OCI-LY7 (cell line): ENCODE measurements around the gene FNDC3B. TPM values are rescaled to one million over a fixed set of nuclear protein-coding genes. Genes with fewer than 3 reads are reported as not detected.

Source experiments
- BruUV-seq: library from RNA; stranded (reverse); fragments of 400-500 nt; replicated peaks from 2 replicates; lab custom pipeline; 2021; lab: Mats Ljungman, UMichigan
- CTCF ChIA-PET: fragments of 300-600 bp; sonication (Branson Sonifier 250); formaldehyde crosslinking; loops from one replicate; lab custom pipeline; 2022; ENCODE audit warnings: antibody characterized with exemption; ENCODE audit not compliant: unreplicated experiment; lab: Charles Lee
- POLR2A ChIA-PET: fragments of 300-600 bp; sonication (Branson Sonifier 250); formaldehyde crosslinking; loops from one replicate; lab custom pipeline; 2022; ENCODE audit warnings: antibody characterized with exemption; lab: Charles Lee
- DNase-seq: peaks from one replicate; pipeline ENCODE4 v3.0.0-alpha.2; 2015; ENCODE audit warnings: low spot score
- H2AFZ ChIP-seq: fragments of 200-600 bp; sonication (generic), shearing (Covaris generic); 2 replicates; pipeline ENCODE4 v1.6.1; 2014; ENCODE audit warnings: mild to moderate bottlenecking, antibody characterized with exemption, low read length, moderate library complexity
- H3K27ac ChIP-seq: fragments of 200-600 bp; sonication (generic); 2 replicates; pipeline ENCODE4 v1.5.1; 2014; ENCODE audit warnings: mixed run types, low read depth, mild to moderate bottlenecking, moderate library complexity, low read length, inconsistent platforms; ENCODE audit not compliant: poor library complexity, severe bottlenecking
- H3K36me3 ChIP-seq: fragments of 200-600 bp; sonication (generic); 2 replicates; pipeline ENCODE4 v1.6.1; 2014; ENCODE audit warnings: mild to moderate bottlenecking, antibody characterized with exemption, low read length, moderate library complexity, mixed read lengths; ENCODE audit not compliant: insufficient read depth
- H3K4me1 ChIP-seq: fragments of 200-600 bp; sonication (generic); 2 replicates; pipeline ENCODE4 v1.5.1; 2014; ENCODE audit warnings: mild to moderate bottlenecking, low read length; ENCODE audit not compliant: insufficient read depth, poor library complexity, severe bottlenecking
- H3K4me2 ChIP-seq: fragments of 200-600 bp; sonication (generic); 2 replicates; pipeline ENCODE4 v1.6.1; 2014; ENCODE audit warnings: mild to moderate bottlenecking, low read length
- H3K4me3 ChIP-seq: fragments of 200-600 bp; sonication (generic); 2 replicates; pipeline ENCODE4 v1.5.1; 2014; ENCODE audit warnings: mild to moderate bottlenecking, low read depth, low read length; ENCODE audit not compliant: poor library complexity, severe bottlenecking
- H3K79me2 ChIP-seq: fragments of 200-600 bp; sonication (generic); 2 replicates; pipeline ENCODE4 v1.6.1; 2016; ENCODE audit warnings: low read depth, mild to moderate bottlenecking, low read length, moderate library complexity, mixed read lengths; ENCODE audit not compliant: insufficient read depth
- H3K9me2 ChIP-seq: fragments of 200-600 bp; sonication (generic); 2 replicates; pipeline ENCODE4 v1.6.1; 2016; ENCODE audit warnings: mild to moderate bottlenecking, low read length, mixed read lengths; ENCODE audit not compliant: insufficient read depth
- H3K9me3 ChIP-seq: fragments of 200-600 bp; sonication (generic); 2 replicates; pipeline ENCODE4 v1.6.1; 2014; ENCODE audit warnings: mild to moderate bottlenecking, mixed run types, low read length, mixed read lengths
- H4K20me1 ChIP-seq: fragments of 200-600 bp; sonication (generic); 2 replicates; pipeline ENCODE4 v1.6.1; 2014; ENCODE audit warnings: mild to moderate bottlenecking, antibody characterized with exemption, low read length, moderate library complexity, mixed read lengths; ENCODE audit not compliant: insufficient read depth
- CTCF ChIP-seq: fragments of 200-600 bp; sonication (generic); conservative IDR thresholded peaks from 2 replicates; pipeline ENCODE4 v1.5.1; 2014; ENCODE audit warnings: mild to moderate bottlenecking, antibody characterized with exemption, low read length, moderate library complexity, mixed read lengths
- EZH2phosphoT487 ChIP-seq: fragments of 200-600 bp; sonication (generic); IDR thresholded peaks from 2 replicates; pipeline ENCODE4 v1.6.1; 2018; ENCODE audit warnings: low read depth, borderline replicate concordance, mild to moderate bottlenecking, mixed run types, antibody characterized with exemption, low read length, moderate library complexity, mixed read lengths
- intact Hi-C: fragments of 100-400 bp; cut with micrococcal nuclease; formaldehyde crosslinking; loops from one replicate; pipeline ENCODE4 v1.10.0; 2022; ENCODE audit not compliant: unreplicated experiment
- total RNA-seq, 2 experiments: library from RNA; depleted of rRNA in 1 of 2; stranded (reverse); fragments of >200 nt in 1 of 2; shearing (Covaris generic) in 1 of 2; gene quantifications; 2 replicates each; pipeline ENCODE4 v1.2.3, GENCODE V29; 2014 to 2022

Gene FNDC3B
- total RNA-seq, 2 experiments from 2014 or later: 23.3 to 28.5 TPM

GRCh38 chr3:172115059-172115458 lies 75.7 kb downstream of the FNDC3B start:
- no peak for DNase-seq
- no peaks in the 10 kb centered on the region for H4K20me1 ChIP-seq
- H2AFZ ChIP-seq: no peak overlapping the region
- H3K9me2 ChIP-seq: no peaks in the 10 kb centered on the region
- no peak overlapping the region for H3K4me3 ChIP-seq
- no peak for TF ChIP-seq CTCF
- TF ChIP-seq EZH2phosphoT487: no peak
- no TSS peak for BruUV-seq
- ChIA-PET POLR2A (interaction anchor here (0.8 to 3.2 kb wide), 4 partner anchors 8 to 104 kb away, joined by 3 to 12 read pairs (median 5); no protein-coding TSS in a partner anchor), CTCF (no interaction called here)
- no peaks in the 10 kb centered on the region for H3K9me3 ChIP-seq
- intact Hi-C loops: no loop called here
- no peak overlapping the region for H3K4me2 ChIP-seq
- H3K36me3 ChIP-seq: no peaks in the 10 kb centered on the region
- H3K4me1 ChIP-seq: no peaks in the 10 kb centered on the region
- H3K79me2 ChIP-seq: no peaks in the 10 kb centered on the region
- no peak overlapping the region for H3K27ac ChIP-seq

- Histone ChIP-seq H4K20me1 (no peaks in the 10 kb centered on the region), H3K4me3 (no peak overlapping the region), H3K27ac (no peak overlapping the region), H3K4me1 (no peaks in the 10 kb centered on the region), H3K9me2 (no peaks in the 10 kb centered on the region), H3K79me2 (no peaks in the 10 kb centered on the region), H3K9me3 (no peaks in the 10 kb centered on the region), H3K4me2 (no peak overlapping the region), H2AFZ (no peak overlapping the region), H3K36me3 (no peaks in the 10 kb centered on the region)
- no peak for TF ChIP-seq EZH2phosphoT487
- TF ChIP-seq CTCF: no peak
- POLR2A ChIA-PET: interaction anchor here (0.6 to 3.2 kb wide), 3 partner anchors 9 to 144 kb away, joined by 3 to 12 read pairs (median 5); no protein-coding TSS in a partner anchor
- intact Hi-C loops: no loop called here
- DNase-seq: no peak
- CTCF ChIA-PET: no interaction called here
- BruUV-seq: no TSS peak
Observed at GRCh38 chr3:172115787-172116186, 76.4 kb downstream of the FNDC3B start.

- Histone ChIP-seq H3K9me2 (no peaks in the 10 kb centered on the region), H4K20me1 (no peaks in the 10 kb centered on the region), H3K36me3 (no peaks in the 10 kb centered on the region), H3K4me1 (no peaks in the 10 kb centered on the region), H3K4me3 (no peak overlapping the region), H3K27ac (no peak overlapping the region), H3K4me2 (no peak overlapping the region), H2AFZ (no peak overlapping the region), H3K79me2 (no peaks in the 10 kb centered on the region), H3K9me3 (no peaks in the 10 kb centered on the region)
- no peak for DNase-seq
- CTCF ChIA-PET: no interaction called here
- BruUV-seq: no TSS peak
- intact Hi-C loops: no loop called here
- POLR2A ChIA-PET: interaction anchor here (0.6 to 1.0 kb wide), 3 partner anchors 10 to 46 kb away, joined by 3 read pairs; no protein-coding TSS in a partner anchor
- TF ChIP-seq CTCF: no peak
- TF ChIP-seq EZH2phosphoT487: no peak
Observed at GRCh38 chr3:172118019-172118418, 78.6 kb downstream of the FNDC3B start.
